ENCODE measurements around the gene ARHGEF7. TPM values are rescaled to one million over a fixed set of nuclear protein-coding genes. Genes with fewer than 3 reads are reported as not detected.

ARHGEF7 gene
- total RNA-seq, 2 experiments from 2014 or later = 67.0 to 71.2 TPM

GRCh38 chr13:111270126-111270525 lies 155.0 kb downstream of the ARHGEF7 start:
- H3K4me3 Mint-ChIP-seq = no peak overlapping the region
- no peaks in the 10 kb centered on the region for H3K27me3 Mint-ChIP-seq
- H3K4me1 Mint-ChIP-seq (ENCODE audit: low read depth) = peaks cover 7% of the 10 kb centered on the region
- intact Hi-C loops (cut with micrococcal nuclease) = no loop called here
- no peak for DNase-seq
- ATAC-seq = no peak
- peaks cover 16% of the 10 kb centered on the region for H3K36me3 Mint-ChIP-seq (ENCODE audit: low read depth)
- POLR2A ChIA-PET = no interaction called here
- H3K27ac Mint-ChIP-seq = no peak overlapping the region
- CTCF ChIA-PET = no interaction called here
- no peaks in the 10 kb centered on the region for H3K9me3 Mint-ChIP-seq
- TF ChIP-seq CTCF (IDR thresholded peaks at IDR 0.05) = no peak

- H3K9me3 Mint-ChIP-seq = no peaks in the 10 kb centered on the region
- no peak overlapping the region for H3K27ac Mint-ChIP-seq
- intact Hi-C loops (cut with micrococcal nuclease) = no loop called here
- ChIA-PET POLR2A (no interaction called here), CTCF (no interaction called here)
- no peak overlapping the region for H3K4me3 Mint-ChIP-seq
- no peaks in the 10 kb centered on the region for H3K27me3 Mint-ChIP-seq
- peaks cover 25% of the 10 kb centered on the region for H3K36me3 Mint-ChIP-seq (ENCODE audit: low read depth)
- no peak for DNase-seq
- peaks cover 16% of the 10 kb centered on the region for H3K4me1 Mint-ChIP-seq (ENCODE audit: low read depth)
- no peak for TF ChIP-seq CTCF (IDR thresholded peaks at IDR 0.05)
- ATAC-seq = no peak
Observed at GRCh38 chr13:111270765-111271698, 155.9 kb downstream of the ARHGEF7 start.

GRCh38 chr13:111272117-111272516 lies 157.0 kb downstream of the ARHGEF7 start:
- DNase-seq = no peak
- intact Hi-C loops (cut with micrococcal nuclease) = no loop called here
- CTCF ChIA-PET = no interaction called here
- ATAC-seq = no peak
- no peaks in the 10 kb centered on the region for H3K27me3 Mint-ChIP-seq
- no peak overlapping the region for H3K27ac Mint-ChIP-seq
- no peak overlapping the region for H3K4me3 Mint-ChIP-seq
- TF ChIP-seq CTCF (IDR thresholded peaks at IDR 0.05) = no peak
- no peaks in the 10 kb centered on the region for H3K9me3 Mint-ChIP-seq
- H3K4me1 Mint-ChIP-seq (ENCODE audit: low read depth) = peaks cover 23% of the 10 kb centered on the region
- H3K36me3 Mint-ChIP-seq (ENCODE audit: low read depth) = peaks cover 23% of the 10 kb centered on the region
- POLR2A ChIA-PET = no interaction called here

GRCh38 chr13:111275382-111275781 lies 160.3 kb downstream of the ARHGEF7 start:
- ATAC-seq (no peak), DNase-seq (no peak)
- Mint-ChIP-seq H3K27me3 (no peaks in the 10 kb centered on the region), H3K27ac (peak overlapping the region; percentile 7), H3K4me1 (ENCODE audit: low read depth) (peaks cover 20% of the 10 kb centered on the region), H3K36me3 (ENCODE audit: low read depth) (peaks cover 29% of the 10 kb centered on the region), H3K4me3 (no peak overlapping the region), H3K9me3 (no peaks in the 10 kb centered on the region)
- no peak for TF ChIP-seq CTCF (IDR thresholded peaks at IDR 0.05)
- ChIA-PET POLR2A (interaction anchor here (0.7 kb wide), 1 partner anchor 426 kb away, joined by 3 read pairs; no protein-coding TSS in a partner anchor), CTCF (no interaction called here)
- intact Hi-C loops (cut with micrococcal nuclease) = no loop called here

- H3K27me3 Mint-ChIP-seq = no peaks in the 10 kb centered on the region
- peaks cover 34% of the 10 kb centered on the region for H3K36me3 Mint-ChIP-seq (ENCODE audit: low read depth)
- no peak overlapping the region for H3K4me3 Mint-ChIP-seq
- no peaks in the 10 kb centered on the region for H3K9me3 Mint-ChIP-seq
- POLR2A ChIA-PET = no interaction called here
- H3K27ac Mint-ChIP-seq = peak overlapping the region; percentile 7
- DNase-seq = no peak
- intact Hi-C loops (cut with micrococcal nuclease) = no loop called here
- CTCF ChIA-PET = no interaction called here
- ATAC-seq = peak; percentile 34
- H3K4me1 Mint-ChIP-seq (ENCODE audit: low read depth) = peaks cover 19% of the 10 kb centered on the region
- TF ChIP-seq CTCF (IDR thresholded peaks at IDR 0.05) = no peak
Observed at GRCh38 chr13:111275995-111276618, 161.0 kb downstream of the ARHGEF7 start.

All from activated CD8-positive, alpha-beta T cell treated with anti-CD3 and anti-CD28 coated beads for 36 hours (primary cell).